Stomach smooth muscle (tissue), 2 donors: ENCODE measurements around the gene PRR33.

Experiments used
- H3K27ac ChIP-seq: one replicate; pipeline ENCODE4 v1.7.0; 2013; ENCODE audit warnings: mild to moderate bottlenecking, low read length, inconsistent platforms
- H3K27me3 ChIP-seq, 2 donors: one replicate each; pipeline ENCODE4 v1.7.0; 2013; ENCODE audit warnings: low read length in 2 of 2; ENCODE audit not compliant: insufficient read depth in 2 of 2, control insufficient read depth in 1 of 2
- H3K36me3 ChIP-seq, 2 donors: one replicate each; pipeline ENCODE4 v1.7.0; 2013; ENCODE audit warnings: low read length in 2 of 2; ENCODE audit not compliant: control insufficient read depth in 2 of 2, insufficient read depth in 2 of 2
- H3K4me1 ChIP-seq: one replicate; pipeline ENCODE4 v1.7.0; 2013; ENCODE audit warnings: low read length; ENCODE audit not compliant: control insufficient read depth, insufficient read depth
- H3K4me3 ChIP-seq, 2 donors: one replicate each; pipeline ENCODE4 v1.7.0; 2013; ENCODE audit warnings: low read length in 2 of 2
- H3K9ac ChIP-seq, 2 donors: one replicate each; pipeline ENCODE4 v1.7.0; 2013; ENCODE audit warnings: low read length in 2 of 2, mild to moderate bottlenecking in 1 of 2
- H3K9me3 ChIP-seq, 2 donors: one replicate each; pipeline ENCODE4 v1.7.0; 2013; ENCODE audit warnings: low read length in 2 of 2; ENCODE audit not compliant: control insufficient read depth in 2 of 2
- donor health status: healthy.
- donor health status: Pancreatic carcinoma.

PRR33 gene

GRCh38 chr11:1893581-1894359 lies 2.1 kb upstream of the PRR33 start:
- no peaks in the 10 kb centered on the region for H3K9me3 ChIP-seq
- H3K27ac ChIP-seq = no peak overlapping the region
- no peaks in the 10 kb centered on the region for H3K4me1 ChIP-seq
- no peak overlapping the region for H3K9ac ChIP-seq
- H3K27me3 ChIP-seq = peaks cover 0 to 4% of the 10 kb centered on the region in 2 donors
- H3K36me3 ChIP-seq = no peaks in the 10 kb centered on the region
- no peak overlapping the region for H3K4me3 ChIP-seq

- Histone ChIP-seq H3K9me3 (no peaks in the 10 kb centered on the region), H3K27me3 (peaks cover 0 to 4% of the 10 kb centered on the region in 2 donors), H3K9ac (no peak overlapping the region), H3K4me1 (no peaks in the 10 kb centered on the region), H3K27ac (no peak overlapping the region), H3K36me3 (no peaks in the 10 kb centered on the region), H3K4me3 (no peak overlapping the region)
Measured at GRCh38 chr11:1892558-1892957, 863 bp upstream of the PRR33 start.

- peaks cover 0 to 2% of the 10 kb centered on the region in 2 donors for H3K27me3 ChIP-seq
- no peaks in the 10 kb centered on the region for H3K4me1 ChIP-seq
- H3K4me3 ChIP-seq = no peak overlapping the region
- no peak overlapping the region for H3K9ac ChIP-seq
- H3K36me3 ChIP-seq = no peaks in the 10 kb centered on the region
- H3K9me3 ChIP-seq = no peaks in the 10 kb centered on the region
- H3K27ac ChIP-seq = no peak overlapping the region
Measured at GRCh38 chr11:1892116-1892515, 421 bp upstream of the PRR33 start.

- H3K9me3 ChIP-seq = no peaks in the 10 kb centered on the region
Measured at GRCh38 chr11:1890856-1891830, 552 bp downstream of the PRR33 start.

GRCh38 chr11:1889941-1890855 lies 1.5 kb downstream of the PRR33 start:
- Histone ChIP-seq H3K4me3 (no peak overlapping the region), H3K36me3 (peaks cover 4 to 5% of the 10 kb centered on the region in 2 donors), H3K4me1 (no peaks in the 10 kb centered on the region), H3K9ac (no peak overlapping the region), H3K27me3 (no peaks in the 10 kb centered on the region), H3K27ac (no peak overlapping the region), H3K9me3 (no peaks in the 10 kb centered on the region)

More at GRCh38 chr11:1890856-1891830, 552 bp downstream of the PRR33 start:
- H3K4me3 ChIP-seq = no peak overlapping the region
- H3K27ac ChIP-seq = no peak overlapping the region
- no peaks in the 10 kb centered on the region for H3K27me3 ChIP-seq
- H3K36me3 ChIP-seq = peaks cover 0 to 4% of the 10 kb centered on the region in 2 donors
- no peaks in the 10 kb centered on the region for H3K4me1 ChIP-seq
- no peak overlapping the region for H3K9ac ChIP-seq

- no peaks in the 10 kb centered on the region for H3K9me3 ChIP-seq
- peaks cover 6 to 11% of the 10 kb centered on the region in 2 donors for H3K36me3 ChIP-seq
- H3K4me1 ChIP-seq = no peaks in the 10 kb centered on the region
- no peaks in the 10 kb centered on the region for H3K27me3 ChIP-seq
- no peak overlapping the region for H3K4me3 ChIP-seq
- H3K9ac ChIP-seq = no peak overlapping the region
- no peak overlapping the region for H3K27ac ChIP-seq
Measured at GRCh38 chr11:1889224-1889930, 2.3 kb downstream of the PRR33 start.

GRCh38 chr11:1888811-1889210 lies 2.9 kb downstream of the PRR33 start:
- H3K36me3 ChIP-seq = peaks cover 6 to 13% of the 10 kb centered on the region in 2 donors
- H3K9ac ChIP-seq = no peak overlapping the region
- no peak overlapping the region for H3K4me3 ChIP-seq
- H3K4me1 ChIP-seq = no peaks in the 10 kb centered on the region
- H3K27me3 ChIP-seq = no peaks in the 10 kb centered on the region
- no peak overlapping the region for H3K27ac ChIP-seq
- no peaks in the 10 kb centered on the region for H3K9me3 ChIP-seq

GRCh38 chr11:1888347-1888753 lies 3.3 kb downstream of the PRR33 start:
- no peak overlapping the region for H3K27ac ChIP-seq
- H3K36me3 ChIP-seq = peaks cover 6 to 13% of the 10 kb centered on the region in 2 donors
- no peaks in the 10 kb centered on the region for H3K4me1 ChIP-seq

GRCh38 chr11:1887451-1888346 lies 4.0 kb downstream of the PRR33 start:
- Histone ChIP-seq H3K9ac (peak overlapping the region in 1 of 2 donors; percentile 15), H3K36me3 (peaks cover 6 to 13% of the 10 kb centered on the region in 2 donors), H3K27ac (no peak overlapping the region), H3K27me3 (no peaks in the 10 kb centered on the region), H3K9me3 (no peaks in the 10 kb centered on the region), H3K4me1 (peaks cover 2% of the 10 kb centered on the region), H3K4me3 (no peak overlapping the region)

More at GRCh38 chr11:1888347-1888753, 3.3 kb downstream of the PRR33 start:
- no peaks in the 10 kb centered on the region for H3K27me3 ChIP-seq
- H3K4me3 ChIP-seq = no peak overlapping the region
- no peak overlapping the region for H3K9ac ChIP-seq
- no peaks in the 10 kb centered on the region for H3K9me3 ChIP-seq
